HG02938 (cell line): ENCODE results near the gene DPP6.
"Not testable (repeated sequence)": the region's sequence is repeated elsewhere in the genome, so short reads cannot be mapped to it uniquely, and the experiment has no call there.

Source experiments
- ATAC-seq: cut with Tn5 transposase; IDR thresholded peaks from one replicate; pipeline ENCODE4 v1.9.1; 2021; ENCODE audit warnings: mild to moderate bottlenecking, moderate library complexity; ENCODE audit not compliant: unreplicated experiment

The DPP6 gene

DNA sequence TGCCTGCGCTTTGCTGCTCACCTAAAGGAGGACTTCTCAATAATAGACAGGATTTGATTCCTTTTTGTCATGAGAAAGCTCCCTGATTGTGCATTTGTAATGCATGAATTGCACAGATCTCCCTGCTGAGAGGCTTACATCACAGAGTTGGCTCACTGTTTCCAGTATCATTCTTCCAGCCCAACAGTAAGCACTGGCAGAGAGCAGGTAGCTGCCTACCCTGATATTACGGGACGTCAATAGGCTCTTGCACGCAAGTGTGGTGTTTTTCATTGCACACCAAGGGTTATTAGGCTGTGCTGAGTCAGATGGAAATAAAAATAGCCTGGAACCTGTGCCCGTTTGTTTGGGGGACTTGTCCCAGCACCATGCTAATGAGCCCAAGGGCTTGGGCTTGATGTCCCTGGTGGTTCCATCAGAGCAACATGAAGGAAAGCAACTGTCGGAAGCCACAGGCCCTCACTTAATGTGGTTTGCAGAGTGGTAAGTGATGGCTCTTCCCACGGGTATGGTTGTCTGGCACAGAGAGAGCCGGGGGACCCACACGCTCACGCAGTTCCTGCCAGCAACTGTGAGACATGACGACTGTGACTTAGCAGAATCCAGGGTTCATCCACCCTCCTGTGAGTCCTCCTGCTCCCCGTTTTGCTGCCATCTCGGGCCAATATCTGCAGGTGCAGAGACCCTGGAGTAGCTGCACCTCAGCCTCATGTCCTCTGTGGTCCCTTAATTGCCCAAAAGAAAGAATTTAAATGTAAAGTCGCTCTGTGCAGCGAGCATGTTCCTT lies 20.4 kb downstream of the DPP6 start:
- not testable (repeated sequence) for ATAC-seq

DNA sequence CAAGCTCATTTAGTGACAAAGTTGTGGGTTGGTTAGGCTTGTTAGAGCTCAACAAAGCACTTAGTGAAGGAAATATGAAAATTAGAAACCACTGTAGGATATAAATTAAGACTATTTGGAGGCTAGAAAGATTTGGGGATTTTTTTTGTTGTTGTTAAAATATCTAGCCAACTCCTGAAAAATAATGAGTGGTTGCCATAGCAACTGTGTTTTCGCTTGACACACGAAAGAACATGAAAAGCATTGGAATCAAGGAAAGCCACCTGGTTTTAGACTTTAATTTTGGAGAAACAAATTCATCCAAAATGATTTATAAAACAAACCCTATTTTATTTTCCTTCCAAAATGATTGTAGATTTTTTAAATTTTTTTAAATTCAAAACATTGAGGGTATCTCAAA lies 26.3 kb downstream of the DPP6 start:
- not testable (repeated sequence) for ATAC-seq

DNA sequence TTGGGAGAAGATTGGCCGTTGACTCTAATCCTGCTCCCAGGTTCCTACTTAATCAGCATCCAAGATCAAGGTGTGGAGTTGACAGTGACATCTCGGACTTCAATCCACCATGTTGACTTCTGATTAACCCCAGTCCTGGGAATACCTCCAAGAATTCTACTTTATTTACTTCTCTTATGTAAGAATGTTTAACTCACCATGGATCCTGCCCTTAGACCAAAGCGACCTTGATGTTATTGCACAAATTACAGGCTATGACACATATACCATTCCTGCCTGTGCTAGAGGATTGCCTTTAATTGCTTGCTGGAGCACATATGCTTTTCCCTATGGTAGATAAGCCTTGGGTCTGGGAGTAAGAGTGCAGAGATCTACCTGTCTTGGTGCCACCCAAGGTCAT lies 28.1 kb downstream of the DPP6 start:
- not testable (repeated sequence) for ATAC-seq

DNA sequence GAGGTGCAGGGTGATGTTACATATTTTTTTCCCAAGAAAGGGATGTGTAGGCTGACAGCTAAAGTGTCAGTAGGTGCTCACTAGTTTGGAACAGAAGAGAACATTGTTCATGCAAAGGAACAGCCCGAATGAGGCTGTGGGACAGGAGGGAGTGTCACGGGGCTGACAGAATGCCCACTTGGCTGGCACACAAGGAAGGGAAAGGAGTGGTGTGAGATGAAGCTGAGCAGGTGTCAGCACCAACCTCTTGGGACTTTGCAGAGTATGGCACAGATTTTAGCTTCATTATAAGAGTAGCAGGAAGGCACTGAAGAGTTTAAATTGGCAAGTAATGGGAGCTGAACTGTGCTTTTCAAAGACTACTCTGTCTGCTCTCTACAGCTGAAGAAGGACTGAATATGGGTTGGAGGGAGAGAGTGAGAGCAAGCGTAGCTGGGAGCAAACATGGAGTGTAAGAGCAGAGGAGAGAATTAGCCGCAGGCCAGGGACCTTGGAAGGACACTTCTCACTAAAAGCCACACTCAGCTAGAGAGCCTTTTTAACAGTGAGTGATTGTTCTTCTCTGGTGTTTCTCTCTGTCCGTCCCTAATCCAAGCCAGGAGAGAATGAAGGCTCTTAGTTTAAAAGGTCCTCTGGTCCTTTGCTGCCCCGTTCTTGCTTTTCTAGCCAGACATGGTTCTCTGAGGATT lies 35.0 kb downstream of the DPP6 start:
- ATAC-seq: not testable (repeated sequence)

DNA sequence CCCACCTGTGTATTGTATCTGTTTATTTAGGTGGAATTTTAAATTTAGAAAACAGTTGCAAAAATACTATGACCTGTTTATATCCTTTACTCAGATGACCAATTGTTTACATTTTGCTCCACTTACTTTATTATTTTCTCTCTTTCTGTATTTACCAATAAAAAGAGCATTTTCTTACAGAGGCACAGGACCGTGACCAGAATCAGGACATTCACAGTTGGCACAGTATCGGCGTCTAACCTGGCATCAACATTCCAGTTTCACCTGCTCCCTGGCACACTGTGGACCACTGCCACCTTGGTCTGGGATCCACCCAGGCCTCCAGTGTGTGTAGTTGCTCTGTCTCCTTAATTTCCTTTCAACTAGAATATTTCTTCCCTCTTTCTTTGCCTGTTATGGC lies 39.9 kb downstream of the DPP6 start:
- not testable (repeated sequence) for ATAC-seq

DNA sequence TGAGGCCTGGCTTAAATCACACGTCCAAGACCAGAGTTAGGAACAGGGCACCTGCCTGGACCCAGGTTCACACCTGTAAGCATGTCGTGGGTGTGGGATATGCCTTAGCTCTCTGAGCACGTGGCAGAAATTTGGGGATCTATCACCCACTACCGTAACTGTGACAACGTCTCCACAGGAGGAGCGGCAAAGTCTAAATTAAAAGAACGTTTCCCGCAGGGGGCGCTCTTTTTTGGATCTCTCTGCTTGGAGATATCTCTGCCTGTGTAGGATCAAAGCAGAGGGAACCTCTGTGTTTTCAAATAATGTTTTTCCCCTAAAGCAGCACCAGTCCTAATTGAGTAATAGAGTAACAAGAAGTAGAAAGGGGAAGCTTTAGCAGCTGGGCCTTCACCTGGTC lies 43.0 kb downstream of the DPP6 start:
- not testable (repeated sequence) for ATAC-seq

DNA sequence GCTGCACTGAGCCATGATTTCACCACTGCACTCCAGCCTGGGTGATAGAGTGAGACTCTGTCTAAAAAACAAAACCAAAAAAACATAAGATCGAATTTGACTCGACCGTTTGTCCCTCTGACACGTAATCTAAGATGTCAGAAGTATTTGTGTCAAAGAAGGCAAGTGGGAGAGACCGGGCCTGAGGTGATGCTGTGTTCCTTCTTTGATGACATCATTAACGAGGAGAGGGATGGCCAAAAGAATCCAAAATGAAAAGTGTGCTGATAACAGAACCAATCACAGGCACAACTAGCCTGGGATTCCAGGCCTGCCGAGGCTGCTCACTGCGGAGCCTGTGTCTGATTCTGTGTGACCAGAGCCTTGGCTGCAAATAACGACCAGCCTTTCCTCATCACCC lies 52.9 kb downstream of the DPP6 start:
- not testable (repeated sequence) for ATAC-seq

DNA sequence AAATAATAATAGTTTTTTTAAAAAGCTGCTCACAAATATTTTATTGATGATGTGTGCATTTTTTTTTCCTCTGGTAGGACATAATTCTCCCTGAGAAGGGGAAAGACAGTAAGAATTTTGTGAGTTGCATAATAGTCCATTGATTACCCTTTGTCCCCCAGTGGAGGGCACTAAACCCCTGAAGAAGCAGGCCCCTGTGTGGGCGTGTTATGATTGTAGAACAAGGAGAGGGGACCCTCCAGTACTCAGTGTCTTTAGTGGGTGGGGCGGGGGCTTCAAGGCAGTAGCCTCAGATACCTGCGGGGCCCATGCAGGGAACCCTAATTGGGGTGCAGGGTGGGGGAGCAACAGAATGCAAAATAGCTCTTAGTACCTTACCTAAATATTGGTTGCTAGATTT lies 57.4 kb downstream of the DPP6 start:
- ATAC-seq: not testable (repeated sequence)

DNA sequence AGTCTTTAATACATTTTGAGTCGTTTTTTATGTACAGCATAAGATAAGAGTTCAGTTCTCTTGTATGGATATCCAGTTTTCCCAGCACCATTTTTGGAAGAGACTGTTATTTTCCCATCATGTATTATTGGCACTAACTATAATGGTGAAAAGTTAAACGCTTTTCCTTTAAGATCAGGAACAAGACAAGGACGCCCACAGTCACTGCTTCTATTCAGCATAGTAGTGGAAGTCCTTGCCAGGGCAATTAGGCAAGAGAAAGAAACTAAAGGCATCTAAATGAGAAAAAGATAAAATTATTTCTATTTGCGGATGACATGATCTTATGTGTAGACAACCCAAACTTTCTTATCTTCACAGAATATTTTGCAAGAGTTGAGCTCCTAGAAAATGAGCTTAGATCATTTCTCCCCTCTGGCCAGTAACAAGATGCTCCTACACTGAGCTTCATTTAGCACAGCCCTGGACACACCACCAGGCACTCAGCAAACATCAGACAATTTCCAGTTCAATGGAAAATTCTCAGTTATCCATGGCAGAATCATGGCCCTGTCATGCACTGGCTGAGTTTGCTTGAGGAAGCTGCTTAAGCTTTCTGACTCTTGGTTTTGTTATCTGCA lies 61.6 kb downstream of the DPP6 start:
- not testable (repeated sequence) for ATAC-seq

DNA sequence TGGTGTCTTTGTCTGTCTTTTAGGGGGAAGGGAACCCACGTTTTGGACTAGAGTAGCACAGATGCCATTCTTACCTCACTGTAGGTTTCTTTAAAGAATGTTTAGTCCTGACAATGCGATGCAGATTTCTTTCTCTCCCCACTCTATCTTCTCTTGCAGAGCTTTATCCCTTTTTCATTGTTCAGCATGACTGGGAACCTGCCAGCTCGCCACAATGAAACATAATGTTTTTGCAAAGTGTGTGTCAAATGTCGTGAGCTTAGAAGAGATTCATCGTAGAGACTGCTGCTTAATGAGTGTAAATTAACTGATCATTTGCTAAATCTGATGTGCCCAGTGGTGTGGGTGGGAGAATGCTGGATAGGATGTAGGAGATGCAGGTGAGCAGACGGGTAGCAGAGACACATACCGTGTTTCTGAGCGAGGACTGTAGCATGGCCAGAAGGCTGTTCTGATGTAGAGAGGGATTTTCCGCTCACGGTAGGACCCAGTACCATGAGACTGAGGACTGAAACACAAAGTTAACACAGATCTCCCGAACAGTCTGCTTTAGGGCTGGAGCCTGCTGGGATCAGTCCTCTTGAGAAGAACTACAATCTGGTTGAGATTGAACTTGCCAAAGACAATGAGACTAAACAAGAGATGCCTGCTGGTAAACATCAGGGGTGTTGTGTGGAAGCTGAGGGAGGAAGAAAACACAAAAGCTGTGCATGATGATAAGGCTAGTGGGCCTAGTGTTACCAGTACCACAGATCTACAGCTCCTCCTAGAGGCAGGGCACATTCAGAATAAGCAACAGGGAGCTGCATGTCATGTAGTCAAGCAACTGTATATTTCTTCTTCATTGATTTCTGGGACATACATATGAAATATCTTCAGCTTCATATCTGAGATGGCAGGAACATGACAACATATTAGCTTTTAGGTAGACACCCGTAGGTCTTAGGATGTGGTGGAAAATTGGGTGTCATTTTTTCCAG lies 65.5 kb downstream of the DPP6 start:
- ATAC-seq: not testable (repeated sequence)

DNA sequence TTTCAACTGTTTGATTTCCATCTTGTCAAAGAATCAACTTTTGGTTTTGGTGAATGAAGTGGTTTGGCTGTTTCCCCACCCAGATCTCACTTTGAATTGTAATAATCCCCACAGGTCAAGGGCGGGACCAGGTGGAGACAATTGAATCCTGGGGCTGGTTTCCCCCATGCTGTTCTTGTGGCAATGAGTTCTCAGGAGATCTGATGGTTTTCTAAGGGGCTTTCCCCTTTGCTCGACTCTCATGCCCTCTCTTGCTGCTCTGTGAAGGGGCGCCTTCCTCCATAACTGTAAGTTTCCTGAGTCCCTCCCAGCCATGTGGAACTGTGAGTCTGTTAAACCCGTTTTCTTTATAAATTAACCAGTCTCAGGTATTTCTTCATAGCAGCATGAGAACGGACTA lies 68.6 kb downstream of the DPP6 start:
- not testable (repeated sequence) for ATAC-seq

DNA sequence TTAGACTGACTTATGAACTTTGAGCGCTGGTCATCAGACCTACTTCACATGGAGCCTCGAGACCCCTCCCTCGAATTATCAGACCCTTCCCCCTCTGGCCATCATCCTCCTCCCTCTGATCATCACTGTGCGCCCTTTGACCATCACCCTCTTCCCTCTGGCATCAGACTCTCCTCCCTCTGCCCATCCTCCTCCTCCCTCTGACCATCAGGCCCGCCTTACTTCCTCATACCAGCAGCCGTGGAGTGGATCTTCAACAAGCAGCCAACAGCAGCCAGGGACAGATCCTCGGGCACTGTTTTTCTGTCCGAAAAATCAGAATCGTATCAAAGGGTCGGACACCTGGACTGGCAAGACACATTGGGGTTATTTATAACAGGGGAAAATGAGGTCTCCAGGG lies 70.5 kb downstream of the DPP6 start:
- not testable (repeated sequence) for ATAC-seq

DNA sequence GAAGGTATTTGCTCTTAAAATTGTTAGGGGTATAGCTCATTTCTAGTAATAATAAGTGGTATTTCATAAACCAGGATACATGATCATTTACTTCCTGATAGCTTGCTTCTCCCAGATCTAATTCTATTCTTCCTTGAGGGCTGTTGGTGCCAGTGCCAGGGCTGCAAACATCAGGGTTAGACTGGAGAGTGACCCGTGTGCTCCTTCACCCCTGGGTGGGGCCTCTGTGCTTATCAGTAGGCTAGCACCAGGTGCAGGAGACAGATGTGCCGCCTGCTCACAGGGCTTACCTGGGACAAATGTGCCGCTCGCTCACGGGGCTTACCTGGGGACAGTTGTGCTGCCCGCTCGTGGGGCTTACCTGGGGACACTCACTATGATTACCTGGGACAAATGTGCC lies 71.2 kb downstream of the DPP6 start:
- not testable (repeated sequence) for ATAC-seq

DNA sequence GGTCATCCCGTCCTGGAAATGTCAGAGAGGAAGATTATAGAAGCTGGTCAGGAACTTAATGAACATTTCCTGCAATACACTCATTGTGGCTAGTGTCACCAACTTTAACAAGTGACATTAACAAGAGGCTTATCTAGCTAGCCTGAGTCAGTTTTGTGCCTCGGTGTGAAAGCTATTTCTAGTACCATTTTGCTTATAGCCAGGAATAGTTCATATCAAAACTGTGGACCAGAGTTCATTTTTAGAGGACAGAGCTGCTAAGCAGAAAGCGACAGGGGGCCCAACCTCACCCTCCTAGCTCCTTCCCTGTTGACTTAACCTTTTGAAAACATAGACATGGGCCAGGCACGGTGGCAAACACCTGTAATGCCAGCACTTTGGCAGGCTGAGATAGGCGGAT lies 76.9 kb downstream of the DPP6 start:
- not testable (repeated sequence) for ATAC-seq

DNA sequence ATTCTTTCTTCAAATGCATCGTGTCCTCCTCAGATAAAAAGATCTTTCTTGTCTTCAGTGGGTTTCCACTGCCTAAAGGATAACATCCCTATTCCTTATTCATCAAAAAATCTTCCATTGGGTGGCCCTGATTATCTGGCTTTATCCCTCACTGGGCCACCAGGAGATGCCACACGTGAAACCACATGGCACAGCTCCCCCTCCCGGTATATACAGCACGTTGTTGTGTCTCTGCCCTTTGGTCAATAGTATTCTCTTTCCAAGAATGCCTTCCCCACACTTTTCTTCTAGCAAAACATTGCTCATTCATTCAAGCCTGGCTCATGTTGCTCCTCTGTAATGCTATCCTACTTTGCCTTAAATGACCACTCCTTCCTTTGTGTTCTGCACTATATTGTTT lies 80.4 kb downstream of the DPP6 start:
- not testable (repeated sequence) for ATAC-seq

DNA sequence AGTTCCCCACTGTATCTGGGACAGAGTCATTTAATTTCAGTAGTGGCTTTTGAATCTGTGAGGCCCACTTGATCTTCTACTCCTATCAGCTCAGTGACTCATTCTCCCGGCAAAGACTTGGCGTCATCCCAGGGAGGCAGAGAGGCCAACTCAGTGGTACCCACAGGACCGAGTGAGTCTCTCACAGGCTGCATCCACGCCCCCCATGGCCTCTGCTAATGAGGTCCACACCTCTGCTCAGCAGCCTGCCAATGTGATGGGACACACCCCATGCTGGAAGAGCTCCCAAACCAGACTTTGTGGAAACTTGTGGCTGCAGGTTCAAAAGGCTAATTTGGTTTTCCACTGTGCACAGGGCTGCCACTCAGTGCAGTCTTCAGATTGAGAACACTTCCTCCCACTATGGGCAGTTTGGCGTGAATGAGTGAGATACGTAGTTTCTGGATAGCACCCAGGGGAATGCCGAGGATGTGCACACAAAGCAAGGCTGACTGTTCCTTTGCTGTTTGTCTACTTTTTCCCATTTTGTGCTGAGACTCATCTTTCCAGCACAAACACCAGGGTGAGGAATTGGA lies 81.6 kb downstream of the DPP6 start:
- not testable (repeated sequence) for ATAC-seq

DNA sequence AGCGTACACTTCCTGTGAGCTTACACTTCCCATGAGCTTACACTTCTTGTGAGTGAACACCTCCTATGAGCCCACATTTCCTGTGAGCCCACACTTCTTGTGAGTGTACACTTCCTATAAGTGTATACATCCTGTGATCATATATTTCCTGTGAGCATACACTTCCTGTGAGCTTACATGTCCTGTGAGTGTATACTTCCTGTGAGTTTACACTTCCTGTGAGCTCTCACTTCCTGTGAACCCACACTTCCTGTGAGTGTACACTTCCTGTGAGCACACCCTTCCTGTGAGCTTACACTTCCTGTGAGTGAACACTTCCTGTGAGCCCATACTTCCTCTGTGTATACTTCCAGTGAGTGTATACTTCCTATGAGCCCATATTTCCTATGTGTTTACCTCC lies 82.5 kb downstream of the DPP6 start:
- ATAC-seq: not testable (repeated sequence)

DNA sequence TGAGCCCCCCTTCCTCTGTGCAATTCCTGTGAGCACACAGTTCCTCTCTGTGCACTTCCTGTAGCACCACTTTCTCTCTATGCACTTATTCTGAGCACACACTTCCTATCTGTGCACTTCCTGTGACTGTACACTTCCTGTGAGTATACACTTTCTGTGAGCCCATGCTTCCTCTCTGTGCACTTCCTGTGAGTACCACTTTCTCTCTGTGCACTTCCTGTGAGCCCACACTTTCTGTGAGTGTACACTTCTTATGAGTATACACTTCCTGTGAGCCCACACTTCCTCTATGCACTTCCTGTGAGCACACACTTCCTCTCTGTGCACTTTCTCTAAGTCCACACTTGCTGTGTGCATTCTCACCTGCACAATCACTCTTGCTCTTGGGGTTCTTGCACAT lies 83.4 kb downstream of the DPP6 start:
- not testable (repeated sequence) for ATAC-seq

DNA sequence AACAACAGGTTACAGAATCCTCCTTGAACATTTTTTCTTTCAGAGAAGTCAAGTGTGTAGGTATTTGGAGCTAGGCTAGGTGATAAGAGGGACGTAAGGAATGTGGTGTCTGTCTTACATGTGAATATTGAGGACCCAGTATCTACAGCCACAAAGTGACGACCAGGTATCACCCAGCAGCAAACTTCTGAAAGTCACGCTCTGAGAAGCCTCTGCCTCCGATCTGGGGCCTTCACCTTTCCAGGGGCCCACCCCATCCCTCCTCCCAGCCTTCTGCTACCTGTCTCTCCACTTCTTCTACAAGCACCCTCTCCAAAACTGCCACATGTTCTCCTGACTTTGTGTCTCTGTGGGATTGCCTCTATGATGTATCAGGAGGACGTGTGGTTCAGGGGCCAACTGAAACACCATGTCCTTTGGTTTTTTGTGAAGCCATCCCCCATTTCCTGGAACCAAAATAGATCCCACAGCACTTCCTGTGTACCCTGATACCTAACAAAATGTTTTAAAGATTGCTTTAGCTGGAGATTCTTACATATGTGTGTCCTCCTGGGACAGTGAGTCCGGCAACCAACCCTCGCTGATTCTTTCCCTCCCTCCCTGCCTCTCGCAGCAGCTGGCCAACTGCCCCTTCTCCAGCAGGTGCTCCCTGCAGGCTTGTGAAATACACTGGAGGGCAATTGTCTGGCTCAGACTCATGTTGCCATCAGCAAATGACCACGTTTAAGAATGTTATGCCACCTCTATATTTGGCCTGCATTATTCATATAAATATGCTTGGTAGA lies 93.9 kb downstream of the DPP6 start:
- not testable (repeated sequence) for ATAC-seq

DNA sequence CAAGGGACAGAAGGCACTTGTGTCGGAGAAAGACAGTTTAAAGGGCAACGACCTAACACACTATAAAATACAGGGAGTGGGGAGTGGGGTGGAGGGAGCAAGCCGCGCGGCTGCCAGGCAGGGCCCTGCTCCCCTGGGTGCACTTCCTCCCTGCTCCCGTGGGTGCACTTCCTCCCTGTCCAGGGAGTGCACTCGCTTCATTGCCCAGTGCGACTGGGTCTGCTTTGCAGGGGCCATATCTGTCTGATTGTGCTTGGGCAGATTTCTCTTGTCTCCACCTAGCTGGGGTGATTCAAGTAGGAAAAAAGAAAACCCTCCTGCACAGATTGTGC lies 94.5 kb downstream of the DPP6 start:
- ATAC-seq: not testable (repeated sequence)
